Uterus (tissue), 2 donors: ENCODE data around the gene CCDC141.

Experiments
- CTCF ChIP-seq, 4 experiments: fragments of 200-600 bp in 2 of 4; fragments of 450-650 bp in 2 of 4; sonication (generic) in 2 of 4; IDR thresholded peaks; one replicate each; pipeline ENCODE4 v1.5.1; 2016 to 2019; ENCODE audit warnings: antibody characterized with exemption in 4 of 4, mild to moderate bottlenecking in 2 of 4, moderate library complexity in 1 of 4
- POLR2A ChIP-seq, 2 donors: fragments of 450-650 bp; IDR thresholded peaks; one replicate each; pipeline ENCODE4 v1.6.1; 2016; ENCODE audit warnings: antibody characterized with exemption in 2 of 2, mild to moderate bottlenecking in 1 of 2, moderate library complexity in 1 of 2

GRCh38 chr2:178799305-178799704 lies 250.6 kb downstream of the CCDC141 start:
- TF ChIP-seq CTCF (IDR thresholded peaks at IDR 0.05), result no peak
- no peak for TF ChIP-seq POLR2A (IDR thresholded peaks at IDR 0.05)
